ENCODE results near the gene CDC123.
"Not testable (repeated sequence)": the region's sequence is repeated elsewhere in the genome, so short reads cannot be mapped to it uniquely, and the experiment has no call there.

The CDC123 gene

DNA sequence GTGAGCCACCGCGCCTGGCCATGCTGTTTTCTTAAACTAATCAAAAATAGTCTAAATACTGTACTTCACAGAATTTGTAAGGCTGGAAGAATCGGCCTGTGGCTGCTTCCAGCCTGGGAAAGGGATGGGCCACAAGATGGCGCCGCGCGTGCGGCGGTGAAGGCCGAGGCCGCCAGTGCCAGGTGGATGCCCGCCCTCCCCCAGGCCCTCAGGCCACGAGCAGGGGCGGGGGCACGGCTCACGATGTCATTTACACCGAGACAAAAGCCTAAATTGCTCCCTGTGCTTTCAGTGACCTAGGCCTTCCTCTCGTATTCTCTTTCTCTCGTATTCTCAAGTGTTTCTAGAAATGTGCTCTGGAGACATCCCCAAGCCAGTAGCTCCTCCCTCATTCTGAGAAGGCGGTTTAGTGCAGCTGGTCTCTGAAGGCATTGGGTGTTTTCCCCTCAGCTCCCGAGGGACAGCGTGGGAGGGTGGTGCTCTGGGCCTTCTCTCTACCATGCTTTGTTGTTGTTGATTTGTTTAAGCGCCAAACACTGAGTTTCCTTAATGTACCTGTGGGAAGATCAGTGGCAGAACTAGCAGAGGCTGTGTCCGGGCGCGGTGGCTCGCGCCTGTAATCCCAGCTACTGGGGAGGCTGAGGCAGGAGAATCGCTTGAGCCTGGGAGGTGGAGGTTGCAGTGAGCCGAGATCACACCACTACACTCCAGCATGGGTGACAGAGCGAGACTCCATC, 68.4 kb downstream of the CDC123 start:
- DNase-seq (ENCODE audit: insufficient read length, low spot score): peak; percentile 78
- TF ChIP-seq POU2F2 (IDR thresholded peaks at IDR 0.05; ENCODE audit: low read depth, low read length): peak; percentile 69
- peak; percentile 43; the same call in 1 of the 2 replicates for TF ChIP-seq POLR2AphosphoS5 (IDR thresholded peaks at IDR 0.05; ENCODE audit: low read depth, low read length)
- no peak for TF ChIP-seq PAX5 (IDR thresholded peaks at IDR 0.05; ENCODE audit: insufficient read depth, low read length, severe bottlenecking)
- peak; percentile 5; the same call in 1 of the 2 replicates for TF ChIP-seq SPI1 (IDR thresholded peaks at IDR 0.05; ENCODE audit: low read depth, low read length)
- FAIRE-seq: peak; percentile 96

GRCh38 chr10:12269056-12269455, 73.1 kb downstream of the CDC123 start:
- DNase-seq (ENCODE audit: insufficient read length, low spot score): no peak
- FAIRE-seq: no peak
- TF ChIP-seq TAF1 (IDR thresholded peaks at IDR 0.05; ENCODE audit: low read depth, low read length) (no peak), SPI1 (IDR thresholded peaks at IDR 0.05; ENCODE audit: low read depth, low read length) (0 out of 2 replicates have a peak, but pooled peaks have one; percentile 13), POU2F2 (IDR thresholded peaks at IDR 0.05; ENCODE audit: low read depth, low read length) (no peak), PAX5 (IDR thresholded peaks at IDR 0.05; ENCODE audit: insufficient read depth, low read length, severe bottlenecking) (no peak)

- FAIRE-seq (no peak), DNase-seq (ENCODE audit: insufficient read length, low spot score) (no peak)
- TF ChIP-seq POLR2AphosphoS5 (IDR thresholded peaks at IDR 0.05; ENCODE audit: low read depth, low read length) (no peak), SPI1 (IDR thresholded peaks at IDR 0.05; ENCODE audit: low read depth, low read length) (no peak), TAF1 (IDR thresholded peaks at IDR 0.05; ENCODE audit: low read depth, low read length) (no peak), PAX5 (IDR thresholded peaks at IDR 0.05; ENCODE audit: insufficient read depth, low read length, severe bottlenecking) (no peak), POU2F2 (IDR thresholded peaks at IDR 0.05; ENCODE audit: low read depth, low read length) (no peak), POLR2A (IDR thresholded peaks at IDR 0.05; ENCODE audit: low read depth, low read length) (no peak)
These were observed 75.2 kb downstream of the CDC123 start for GRCh38 chr10:12271210-12271540.

DNA sequence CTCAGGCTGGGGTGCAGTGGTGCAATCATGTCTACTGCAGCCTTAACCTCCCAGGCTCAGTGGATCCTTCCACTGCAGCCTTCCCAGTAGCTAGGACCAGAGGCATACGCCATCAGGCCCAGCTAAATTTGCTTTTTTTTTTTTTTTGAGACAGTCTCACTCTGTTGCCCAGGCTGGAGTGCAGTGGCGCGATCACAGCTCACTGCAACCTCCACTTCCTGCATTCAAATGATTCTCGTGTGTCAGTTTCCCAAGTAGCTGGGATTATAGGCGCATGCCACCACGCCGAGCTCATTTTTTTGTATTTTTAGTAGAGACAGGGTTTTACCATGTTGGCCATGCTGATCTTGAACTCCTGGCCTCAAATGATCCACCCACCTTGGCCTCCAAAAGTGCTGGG, 81.9 kb downstream of the CDC123 start:
- DNase-seq (ENCODE audit: insufficient read length, low spot score): not testable (repeated sequence)
- peak; percentile 33 for FAIRE-seq

DNA sequence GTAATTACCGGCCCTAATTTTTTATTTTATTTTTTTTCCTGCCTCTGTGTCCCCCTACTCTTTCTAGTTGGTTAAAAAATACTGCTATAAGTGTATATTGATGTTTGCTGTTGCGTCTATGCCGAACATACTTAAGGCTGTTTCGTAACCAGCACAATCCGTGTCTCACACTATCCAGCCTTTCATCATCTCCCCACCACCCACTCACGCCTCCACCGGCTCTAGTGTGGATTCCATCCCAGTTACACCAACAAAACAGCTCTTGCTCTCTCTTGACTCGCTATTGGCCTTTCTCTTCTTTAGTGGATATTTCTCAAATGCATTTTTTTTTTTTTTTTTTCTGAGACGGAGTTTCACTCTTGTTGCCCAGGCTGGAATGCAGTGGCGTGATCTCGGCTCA, 83.3 kb downstream of the CDC123 start:
- TF ChIP-seq SPI1 (IDR thresholded peaks at IDR 0.05; ENCODE audit: low read depth, low read length): no peak
- TF ChIP-seq PAX5 (IDR thresholded peaks at IDR 0.05; ENCODE audit: insufficient read depth, low read length, severe bottlenecking): no peak
- no peak for TF ChIP-seq TAF1 (IDR thresholded peaks at IDR 0.05; ENCODE audit: low read depth, low read length)
- TF ChIP-seq POLR2AphosphoS5 (IDR thresholded peaks at IDR 0.05; ENCODE audit: low read depth, low read length): no peak
- no peak for TF ChIP-seq POLR2A (IDR thresholded peaks at IDR 0.05; ENCODE audit: low read depth, low read length)
- no peak for TF ChIP-seq POU2F2 (IDR thresholded peaks at IDR 0.05; ENCODE audit: low read depth, low read length)
- no peak for DNase-seq (ENCODE audit: insufficient read length, low spot score)
- FAIRE-seq: no peak

DNA sequence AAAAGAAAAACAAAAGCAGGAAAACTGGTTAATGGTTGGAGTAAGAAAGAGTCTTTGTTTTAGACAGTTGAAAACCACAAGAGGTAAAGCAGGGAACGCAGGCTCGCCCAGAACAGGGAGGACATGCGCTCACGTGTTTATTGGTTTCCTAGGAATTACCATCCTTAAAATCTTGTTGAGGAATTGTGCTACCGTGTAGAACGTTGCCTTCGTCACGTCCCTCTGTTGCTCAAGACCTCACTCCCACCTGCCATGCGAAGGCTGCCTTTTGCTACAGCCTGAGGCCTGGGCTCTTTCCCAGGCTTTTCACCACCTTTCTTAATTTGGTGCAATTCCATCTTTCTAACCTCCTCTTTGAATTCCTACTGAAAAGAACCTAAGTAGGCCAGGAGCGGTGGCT, 91.8 kb downstream of the CDC123 start:
- FAIRE-seq (no peak), DNase-seq (ENCODE audit: insufficient read length, low spot score) (no peak)
- no peak for TF ChIP-seq SPI1 (IDR thresholded peaks at IDR 0.05; ENCODE audit: low read depth, low read length)

GRCh38 chr10:12297784-12298183, 101.8 kb downstream of the CDC123 start:
- FAIRE-seq: peak; percentile 13
- DNase-seq (ENCODE audit: insufficient read length, low spot score): not testable (repeated sequence)

GRCh38 chr10:12299222-12299965, 103.4 kb downstream of the CDC123 start:
- TF ChIP-seq POU2F2 (IDR thresholded peaks at IDR 0.05; ENCODE audit: low read depth, low read length) (no peak), TAF1 (IDR thresholded peaks at IDR 0.05; ENCODE audit: low read depth, low read length) (no peak), PAX5 (IDR thresholded peaks at IDR 0.05; ENCODE audit: insufficient read depth, low read length, severe bottlenecking) (no peak), POLR2A (IDR thresholded peaks at IDR 0.05; ENCODE audit: low read depth, low read length) (no peak), POLR2AphosphoS5 (IDR thresholded peaks at IDR 0.05; ENCODE audit: low read depth, low read length) (no peak), SPI1 (IDR thresholded peaks at IDR 0.05; ENCODE audit: low read depth, low read length) (no peak)
- DNase-seq (ENCODE audit: insufficient read length, low spot score): no peak
- FAIRE-seq: no peak

Measured in GM12891 (cell line).